ENCODE data around the gene HTT. TPM values are rescaled to one million over a fixed set of nuclear protein-coding genes. Genes with fewer than 3 reads are reported as not detected.

Gene HTT
- total and polyA plus RNA-seq, 9 of the 15 experiments (the other 6 are each of a cell fraction or from before 2014, with no cell fraction given), result 0.66 to 31.6 (median 14.7) TPM

- no TSS peak for BruUV-seq (replicated peaks)
- Histone ChIP-seq H3K4me1 (replicated peaks in 1 of 2; ENCODE audit: control insufficient read depth in 2 of 2, insufficient read depth in 2 of 2, low read length in 2 of 2) (peaks cover 0 to 4% of the 10 kb centered on the region in 2 experiments; a peak in 1 of 5 replicates), H3K27me3 (ENCODE audit: control insufficient read depth in 2 of 2, insufficient read depth in 2 of 2, low read length in 2 of 2) (no peaks in the 10 kb centered on the region), H3K79me2 (ENCODE audit: control insufficient read depth, insufficient read depth, low read length) (no peaks in the 10 kb centered on the region), H3K9me3 (replicated peaks; ENCODE audit: control insufficient read depth, insufficient read depth, low read depth, low read length) (no peaks in the 10 kb centered on the region), H3K4me3 (no peak overlapping the region), H4K20me1 (replicated peaks; ENCODE audit: control insufficient read depth, insufficient read depth, low read length) (no peaks in the 10 kb centered on the region), H3K27ac (ENCODE audit: extremely low read depth, low read depth, low read length) (no peak overlapping the region), H3K9me1 (ENCODE audit: control insufficient read depth, insufficient read depth, low read length) (no peaks in the 10 kb centered on the region), H3K9ac (ENCODE audit: insufficient read depth in 1 of 2, low read depth in 2 of 2, low read length in 2 of 2) (no peak overlapping the region), H3K36me3 (ENCODE audit: control insufficient read depth, insufficient read depth, low read length) (peaks cover 46% of the 10 kb centered on the region), H3K4me2 (ENCODE audit: insufficient read depth, low read length) (no peak overlapping the region), H2AFZ (ENCODE audit: low read depth, low read length) (no peak overlapping the region)
- whole genome bisulfite sequencing (ENCODE audit: insufficient coverage, low coverage, missing lambda C conversion rate), result 82% methylated on average over 13 of the region's 13 CpGs
- intact Hi-C loops (cut with micrococcal nuclease) (no loop called here), in situ Hi-C loops (cut with MboI) (no loop called here)
- no peak for ATAC-seq
- no peak for DNase-seq (ENCODE audit: extremely low read depth in 1 of 4, low spot score in 3 of 4)
- CTCF ChIA-PET (ENCODE audit: low intra/inter-chr PET ratio), result no interaction called here
- POLR2A ChIA-PET, result interaction anchor here (0.9 to 1.2 kb wide), 2 partner anchors 9 to 20 kb away, joined by 3 to 4 read pairs; no protein-coding TSS in a partner anchor
- FAIRE-seq, result no peak
- TF ChIP-seq TAF9B (IDR thresholded peaks at IDR 0.05; ENCODE audit: partially characterized antibody) (no peak), CEBPB (tag; IDR thresholded peaks at IDR 0.05) (no peak), RBBP5 (IDR thresholded peaks at IDR 0.05; ENCODE audit: borderline replicate concordance, insufficient read depth, low read length, poor library complexity, severe bottlenecking) (no peak), TSC22D4 (tag; IDR thresholded peaks at IDR 0.05) (no peak), ZBTB40 (IDR thresholded peaks at IDR 0.05) (no peak), ZBTB40 (CRISPR knock-in tag; IDR thresholded peaks at IDR 0.05) (no peak), ERF (CRISPR knock-in tag; IDR thresholded peaks at IDR 0.05) (no peak), THAP12 (CRISPR knock-in tag; IDR thresholded peaks at IDR 0.05) (no peak), NCOA6 (IDR thresholded peaks at IDR 0.05) (no peak)
Observed at GRCh38 chr4:3223956-3224748, 149.7 kb downstream of the HTT start.
